Peyer's patch (tissue), 4 donors: ENCODE data around the gene TNFSF4. TPM values are rescaled to one million over a fixed set of nuclear protein-coding genes. Genes with fewer than 3 reads are reported as not detected.

Experiments used
- DNase-seq, 3 donors: peaks; one replicate each; pipeline ENCODE4 v3.0.0-alpha.2; 2017 to 2019
- H3K27ac ChIP-seq, 4 donors: fragments of 200-600 bp; sonication (generic); one replicate each; pipeline ENCODE4 v1.5.1; 2016 to 2019
- H3K27me3 ChIP-seq, 2 donors: fragments of 200-600 bp; sonication (generic); one replicate each; pipeline ENCODE4 v1.5.1; 2019
- H3K36me3 ChIP-seq, 3 donors: fragments of 200-600 bp; sonication (generic); one replicate each; pipeline ENCODE4 v1.5.1; 2016 to 2019
- H3K4me1 ChIP-seq, 4 donors: fragments of 200-600 bp; sonication (generic); one replicate each; pipeline ENCODE4 v1.5.1; 2016 to 2019
- H3K4me3 ChIP-seq, 4 donors: fragments of 200-600 bp; sonication (generic); 1 replicate in 3 of 4; 2 replicates in 1 of 4; pipeline ENCODE4 v1.5.1; 2016 to 2019; ENCODE audit warnings: mild to moderate bottlenecking in 1 of 4
- H3K9me3 ChIP-seq, 4 donors: fragments of 200-600 bp; sonication (generic); one replicate each; pipeline ENCODE4 v1.5.1; 2016 to 2019; ENCODE audit warnings: mild to moderate bottlenecking in 1 of 4
- POLR2A ChIP-seq, 2 donors: fragments of 450-650 bp; IDR thresholded peaks; one replicate each; pipeline ENCODE4 v1.5.1; 2017; ENCODE audit warnings: antibody characterized with exemption in 2 of 2, mild to moderate bottlenecking in 2 of 2, moderate library complexity in 2 of 2
- total RNA-seq, 4 donors: library from RNA; depleted of rRNA; stranded (reverse); fragments of >200 nt; gene quantifications; one replicate each; pipeline ENCODE4 v1.1.0, GENCODE V29; 2016
- TF ChIP-seq, protein P1 (sequence below), 6 experiments: fragments of 450-650 bp in 4 of 6; fragments of 200-600 bp in 2 of 6; sonication (generic) in 1 of 6; IDR thresholded peaks; one replicate each; pipeline ENCODE4 v1.5.1; 2017 to 2019; ENCODE audit warnings: antibody characterized with exemption in 6 of 6, mild to moderate bottlenecking in 3 of 6, moderate library complexity in 1 of 6

The TNFSF4 gene, protein sequence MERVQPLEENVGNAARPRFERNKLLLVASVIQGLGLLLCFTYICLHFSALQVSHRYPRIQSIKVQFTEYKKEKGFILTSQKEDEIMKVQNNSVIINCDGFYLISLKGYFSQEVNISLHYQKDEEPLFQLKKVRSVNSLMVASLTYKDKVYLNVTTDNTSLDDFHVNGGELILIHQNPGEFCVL
- 1 to 10 TPM in 1 of 4 donors, under 1 TPM in 1, not detected in 2; 0.70 to 2.5 TPM for total RNA-seq

DNA sequence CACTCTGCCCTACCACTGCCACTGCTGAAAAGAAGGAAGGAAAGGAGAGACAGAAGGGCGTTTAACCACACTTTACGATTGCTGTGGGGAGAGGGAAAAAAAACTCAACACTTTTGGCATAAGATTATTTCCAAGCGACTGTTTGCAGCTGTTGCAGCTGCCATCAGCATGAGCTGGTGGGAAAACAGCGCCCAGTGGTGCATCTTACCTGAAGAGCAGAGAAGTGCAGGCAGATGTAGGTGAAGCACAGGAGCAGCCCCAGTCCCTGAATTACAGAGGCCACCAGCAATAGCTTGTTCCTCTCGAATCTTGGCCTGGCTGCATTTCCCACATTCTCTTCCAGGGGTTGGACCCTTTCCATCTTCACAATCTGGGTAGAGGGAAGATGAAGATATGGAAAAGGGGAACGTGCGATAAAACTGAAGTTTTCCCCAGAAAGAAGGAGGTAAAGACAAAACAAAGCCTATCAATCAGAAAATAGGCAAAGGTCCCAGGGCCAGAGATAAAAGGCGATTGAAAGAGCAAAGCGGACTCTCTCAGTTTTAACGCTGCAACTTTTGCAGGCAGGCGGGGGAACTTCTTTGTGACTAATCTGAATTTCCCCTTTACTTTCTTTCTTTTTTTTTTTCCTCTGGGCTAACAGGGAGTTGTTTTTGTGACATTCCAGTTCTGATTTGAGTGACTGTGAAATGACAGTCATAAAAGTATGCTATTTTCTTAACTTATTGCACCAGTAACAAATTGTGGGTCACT, at the start of gene TNFSF4:
Gene TNFSF4, minus strand, starts transcription at position 516 of the 753 bp plus-strand sequence. Its CDS starts 155 bp downstream, at position 361.
- peak in 1 of 3 donors; percentile 46 for DNase-seq
- no peak within 1 kb of the TSS for H3K4me3 ChIP-seq

DNA sequence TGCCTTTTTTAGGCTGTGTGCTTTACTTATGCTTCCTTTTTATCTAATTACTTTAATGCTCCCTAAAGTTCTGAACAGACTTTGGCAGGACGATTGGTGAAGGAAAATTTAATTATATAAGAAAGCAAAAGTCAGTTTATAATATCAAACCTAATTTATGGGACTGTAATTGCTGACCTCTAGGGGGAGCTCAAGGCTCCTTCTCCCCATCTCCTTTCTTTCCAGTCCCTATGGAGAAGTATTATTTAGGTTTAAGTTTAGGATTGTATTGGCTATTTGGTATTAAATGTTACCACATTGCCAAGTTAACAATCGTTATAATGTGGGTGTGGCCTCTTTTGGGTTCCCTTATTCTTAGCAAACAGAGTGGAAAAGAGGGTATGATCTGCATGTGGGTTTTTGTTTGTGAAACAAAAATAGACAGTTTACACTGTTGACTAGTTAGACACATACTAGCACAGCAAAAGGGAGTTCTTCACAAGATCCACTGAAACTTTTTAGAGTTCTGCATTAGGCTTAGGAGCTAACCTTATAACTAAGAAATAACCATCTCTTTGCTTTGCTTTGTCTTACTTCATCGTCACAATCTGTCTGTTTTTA, 48.2 kb upstream of the TNFSF4 start:
- Histone ChIP-seq H3K27ac (no peak overlapping the region), H3K27me3 (no peaks in the 10 kb centered on the region), H3K4me1 (no peaks in the 10 kb centered on the region), H3K9me3 (no peaks in the 10 kb centered on the region), H3K36me3 (no peaks in the 10 kb centered on the region), H3K4me3 (no peak overlapping the region)
- TF ChIP-seq POLR2A (IDR thresholded peaks at IDR 0.05): no peak
- TF ChIP-seq, protein P1, sequence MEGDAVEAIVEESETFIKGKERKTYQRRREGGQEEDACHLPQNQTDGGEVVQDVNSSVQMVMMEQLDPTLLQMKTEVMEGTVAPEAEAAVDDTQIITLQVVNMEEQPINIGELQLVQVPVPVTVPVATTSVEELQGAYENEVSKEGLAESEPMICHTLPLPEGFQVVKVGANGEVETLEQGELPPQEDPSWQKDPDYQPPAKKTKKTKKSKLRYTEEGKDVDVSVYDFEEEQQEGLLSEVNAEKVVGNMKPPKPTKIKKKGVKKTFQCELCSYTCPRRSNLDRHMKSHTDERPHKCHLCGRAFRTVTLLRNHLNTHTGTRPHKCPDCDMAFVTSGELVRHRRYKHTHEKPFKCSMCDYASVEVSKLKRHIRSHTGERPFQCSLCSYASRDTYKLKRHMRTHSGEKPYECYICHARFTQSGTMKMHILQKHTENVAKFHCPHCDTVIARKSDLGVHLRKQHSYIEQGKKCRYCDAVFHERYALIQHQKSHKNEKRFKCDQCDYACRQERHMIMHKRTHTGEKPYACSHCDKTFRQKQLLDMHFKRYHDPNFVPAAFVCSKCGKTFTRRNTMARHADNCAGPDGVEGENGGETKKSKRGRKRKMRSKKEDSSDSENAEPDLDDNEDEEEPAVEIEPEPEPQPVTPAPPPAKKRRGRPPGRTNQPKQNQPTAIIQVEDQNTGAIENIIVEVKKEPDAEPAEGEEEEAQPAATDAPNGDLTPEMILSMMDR (IDR thresholded peaks at IDR 0.05): peak; percentile 38 to 70 (median 40)
- no peak for DNase-seq

More for the DNA sequence above, at the start of gene TNFSF4:
- no peaks in the 10 kb centered on the region for H3K9me3 ChIP-seq
- H3K4me1 ChIP-seq: peaks cover 0 to 13% (median 0%) of the 10 kb centered on the region in 4 donors
- H3K27me3 ChIP-seq: no peaks in the 10 kb centered on the region
- peak within 1 kb of the TSS in 1 of 4 donors; percentile 27 for H3K27ac ChIP-seq
- H3K36me3 ChIP-seq: no peaks in the 10 kb centered on the region
- TF ChIP-seq, protein P1 (IDR thresholded peaks at IDR 0.05): no peak
- no peak for TF ChIP-seq POLR2A (IDR thresholded peaks at IDR 0.05)

DNA sequence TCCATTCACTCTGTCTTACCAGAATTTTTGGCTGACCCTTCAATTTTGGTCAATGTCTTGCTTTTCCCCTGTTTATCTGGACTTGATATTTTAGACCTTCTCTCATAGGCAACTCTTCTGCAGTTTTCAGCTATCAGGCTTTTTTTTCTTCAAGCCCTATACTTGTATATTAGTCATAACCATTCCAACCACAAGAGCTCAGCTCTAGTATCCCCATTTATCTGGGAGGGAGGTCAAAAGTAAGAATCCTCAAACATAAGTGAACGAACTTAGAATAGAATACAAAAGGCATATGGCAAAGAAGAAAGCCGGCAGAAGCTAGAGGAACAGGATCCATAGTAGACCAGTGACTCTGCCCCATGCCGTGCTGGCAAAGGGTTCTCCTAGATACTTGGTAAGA, 45.9 kb upstream of the TNFSF4 start:
- Histone ChIP-seq H3K4me3 (no peak overlapping the region), H3K9me3 (no peaks in the 10 kb centered on the region), H3K27ac (no peak overlapping the region), H3K27me3 (no peaks in the 10 kb centered on the region), H3K36me3 (no peaks in the 10 kb centered on the region), H3K4me1 (no peaks in the 10 kb centered on the region)
- DNase-seq: no peak
- TF ChIP-seq POLR2A (IDR thresholded peaks at IDR 0.05): no peak
- TF ChIP-seq, protein P1 (IDR thresholded peaks at IDR 0.05): no peak

DNA sequence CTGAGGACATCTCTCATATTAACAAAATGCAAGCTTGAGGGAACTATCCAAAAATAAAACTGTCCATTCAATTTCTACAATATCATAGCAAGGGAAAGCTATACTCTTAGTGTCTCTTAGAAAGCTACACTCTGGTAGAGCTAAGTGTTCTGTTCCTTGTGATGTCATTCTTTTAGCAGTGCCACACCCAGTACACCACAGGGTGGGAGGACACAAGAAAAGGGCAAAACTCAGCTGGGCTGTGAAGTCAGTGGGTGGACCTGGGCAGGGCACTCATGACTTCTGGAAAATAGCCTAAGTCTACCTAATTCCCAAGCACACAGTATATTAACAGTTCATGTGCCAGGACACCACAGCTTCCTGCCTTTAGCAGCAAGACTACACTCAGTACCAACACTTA, 42.2 kb upstream of the TNFSF4 start:
- H3K9me3 ChIP-seq: no peaks in the 10 kb centered on the region
- DNase-seq: no peak

DNA sequence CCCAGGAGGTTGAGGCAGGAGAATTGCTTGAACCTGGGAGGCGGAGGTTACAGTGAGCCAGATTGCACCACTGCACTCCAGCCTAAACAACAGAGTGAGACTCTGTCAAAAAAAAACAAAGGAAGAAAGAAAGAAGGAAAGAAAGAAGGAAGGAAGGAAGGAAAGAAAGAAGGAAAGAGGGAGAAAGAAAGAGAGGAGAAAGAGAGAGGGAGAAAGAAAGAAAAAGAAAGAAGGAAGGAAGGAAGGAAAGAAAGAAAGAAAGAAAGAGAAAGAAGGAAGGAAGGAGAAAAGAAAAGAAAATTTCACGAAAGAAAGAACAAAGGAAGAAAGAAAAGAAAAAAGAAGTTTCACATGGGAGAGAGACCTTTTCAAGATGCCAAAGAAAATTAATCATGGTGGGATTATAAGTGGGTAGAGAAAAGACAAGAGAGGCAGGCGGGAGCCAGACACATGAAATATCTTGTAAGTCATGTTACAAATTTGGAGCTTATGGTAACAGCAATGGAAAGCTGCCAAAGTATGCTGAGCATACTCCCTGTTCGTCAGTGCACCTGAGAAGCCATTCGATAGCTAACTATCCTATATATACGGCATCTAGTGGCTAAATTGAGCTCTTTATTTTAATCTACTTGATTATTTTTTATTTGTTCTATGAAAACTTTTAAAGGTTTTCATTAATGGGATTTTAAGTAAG, 41.3 kb upstream of the TNFSF4 start:
- Histone ChIP-seq H3K9me3 (peaks cover 0 to 2% (median 0%) of the 10 kb centered on the region in 4 donors), H3K4me1 (no peaks in the 10 kb centered on the region), H3K27me3 (no peaks in the 10 kb centered on the region), H3K4me3 (no peak overlapping the region), H3K36me3 (no peaks in the 10 kb centered on the region), H3K27ac (no peak overlapping the region)
- no peak for DNase-seq
- TF ChIP-seq, protein P1 (IDR thresholded peaks at IDR 0.05): no peak
- TF ChIP-seq POLR2A (IDR thresholded peaks at IDR 0.05): no peak

More for the DNA sequence above, 42.2 kb upstream of the TNFSF4 start:
- Histone ChIP-seq H3K27ac (no peak overlapping the region), H3K36me3 (no peaks in the 10 kb centered on the region), H3K27me3 (no peaks in the 10 kb centered on the region), H3K4me3 (no peak overlapping the region), H3K4me1 (no peaks in the 10 kb centered on the region)
- no peak for TF ChIP-seq POLR2A (IDR thresholded peaks at IDR 0.05)
- TF ChIP-seq, protein P1 (IDR thresholded peaks at IDR 0.05): no peak
